ENCODE results near the gene ZNF334.

DNA sequence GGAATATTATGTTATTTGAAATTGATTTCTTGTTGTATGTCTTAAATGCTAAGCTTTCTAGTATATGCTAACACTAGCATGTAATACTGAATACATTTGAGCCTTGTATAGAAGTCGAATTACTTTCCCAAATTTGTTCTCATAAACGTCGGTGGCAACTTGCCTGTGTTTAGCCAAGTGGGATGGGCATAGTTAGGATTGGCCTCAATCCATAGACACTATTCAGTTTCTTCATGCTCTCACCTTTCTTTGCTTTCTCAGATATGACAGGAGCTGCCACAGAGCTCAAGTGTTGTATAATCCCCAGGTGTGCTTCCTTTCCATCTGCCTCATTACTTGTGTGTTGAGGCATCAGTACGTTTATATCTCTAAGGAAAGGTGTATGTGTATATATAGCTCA, 19.3 kb downstream of the ZNF334 start:
- TF ChIP-seq POLR2AphosphoS5 (IDR thresholded peaks at IDR 0.05; ENCODE audit: borderline replicate concordance, low read depth, low read length) (no peak), EZH2 (IDR thresholded peaks at IDR 0.05) (no peak)

All from SK-N-MC (cell line).